HG03135 (cell line): ENCODE results near the gene AMIGO1.

Experiments
- ATAC-seq: cut with Tn5 transposase; IDR thresholded peaks from one replicate; pipeline ENCODE4 v1.9.1; 2021; ENCODE audit warnings: mild to moderate bottlenecking, moderate library complexity; ENCODE audit not compliant: unreplicated experiment

The AMIGO1 gene

GRCh38 chr1:109534307-109534858 is 24.9 kb upstream of the AMIGO1 start:
- ATAC-seq: no peak

DNA sequence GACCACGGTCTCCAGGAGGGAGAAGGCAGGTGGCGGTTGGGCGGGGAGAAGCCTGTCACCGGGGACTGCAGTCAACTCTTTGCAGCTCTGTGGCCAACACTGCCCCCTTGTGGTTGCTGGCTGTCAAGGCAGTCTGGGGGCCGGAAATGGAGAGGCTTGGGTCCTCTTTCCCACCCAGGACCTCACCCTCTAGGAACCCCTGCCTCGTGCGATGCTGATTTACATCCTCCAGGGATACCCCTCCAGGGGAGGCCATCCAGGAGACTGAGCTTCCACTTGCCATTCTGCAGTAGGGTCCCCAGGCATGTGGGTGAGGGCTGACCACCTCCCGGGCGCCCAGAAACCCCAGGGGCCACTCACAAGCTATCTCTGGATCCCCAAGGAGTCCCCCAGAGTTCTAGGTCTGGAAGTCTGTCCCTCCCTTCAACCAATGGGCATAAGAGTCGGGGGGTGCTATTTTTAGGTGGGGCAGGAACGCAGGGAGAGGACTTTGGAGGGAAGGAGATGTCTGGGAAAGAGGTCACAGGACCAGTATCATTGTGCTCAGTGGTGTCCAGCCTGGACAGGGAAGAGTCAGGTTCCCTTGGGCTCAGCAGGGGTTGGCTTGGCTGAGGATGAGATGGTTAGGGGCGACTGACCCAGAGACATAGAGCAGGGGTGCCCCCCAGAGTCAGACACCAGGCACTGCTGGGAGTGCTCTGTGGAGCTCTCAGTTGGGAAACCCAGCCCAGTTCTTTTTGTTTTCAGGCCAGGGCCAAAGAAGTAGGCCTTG is 23.0 kb upstream of the AMIGO1 start:
- peak; percentile 72 for ATAC-seq

DNA sequence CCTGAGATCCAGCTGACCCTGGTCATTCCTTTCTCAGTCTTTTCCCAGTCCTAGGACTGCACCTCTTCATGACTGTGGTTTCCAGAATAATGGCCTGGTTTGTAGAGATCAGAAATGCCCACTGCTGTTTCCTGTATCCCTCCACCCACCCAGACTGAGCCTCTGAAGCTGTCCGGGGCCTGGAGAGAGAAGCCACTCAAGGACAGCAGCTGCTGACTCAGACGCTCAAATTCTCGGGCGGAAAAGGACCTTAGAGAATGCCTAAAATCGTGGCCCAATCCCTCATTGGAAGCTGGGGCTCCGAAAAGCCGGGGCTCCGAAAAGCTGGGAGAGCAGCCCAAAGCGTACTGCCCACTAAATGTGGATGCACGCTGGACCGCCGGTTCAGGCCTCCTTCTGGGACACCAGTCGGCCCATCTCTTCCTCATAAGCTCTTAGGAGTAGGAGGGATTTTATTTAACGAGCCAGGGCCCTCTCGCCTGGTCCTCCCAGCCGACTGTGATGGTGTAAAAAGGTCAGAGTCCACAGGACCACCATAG is 22.4 kb upstream of the AMIGO1 start:
- no peak for ATAC-seq

- ATAC-seq: no peak
Observed at GRCh38 chr1:109531380-109531779, 21.9 kb upstream of the AMIGO1 start.

- no peak for ATAC-seq
Observed at GRCh38 chr1:109530457-109531087, 21.0 kb upstream of the AMIGO1 start.

DNA sequence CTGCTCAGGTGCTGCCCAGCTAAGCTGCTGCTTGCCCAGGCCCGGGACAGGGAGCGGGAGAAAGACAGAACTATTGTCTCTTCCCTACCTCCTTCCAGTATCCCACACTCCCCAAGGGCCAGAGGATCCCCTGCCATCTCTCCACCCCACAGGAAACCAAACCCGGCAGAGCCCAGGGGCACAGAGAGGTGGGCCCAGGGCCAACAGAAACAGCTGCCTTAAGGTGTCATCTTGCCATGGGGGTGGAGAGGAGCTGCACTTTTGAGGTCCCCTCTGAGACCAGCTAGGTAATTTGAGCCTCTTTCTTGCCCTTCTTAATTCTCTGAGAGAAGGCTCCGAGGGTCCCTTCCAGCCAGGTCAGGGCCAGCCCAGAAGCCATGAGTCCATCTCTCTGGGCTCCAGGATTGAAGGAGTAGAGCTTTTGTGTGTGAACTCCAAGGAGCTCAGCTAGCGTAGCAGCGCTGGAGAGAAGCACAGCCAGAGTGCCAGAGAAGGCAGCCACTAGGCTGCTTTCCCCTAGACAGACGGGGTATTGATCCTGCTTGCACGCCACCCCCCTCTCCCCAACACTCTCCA is 20.4 kb upstream of the AMIGO1 start:
- ATAC-seq: no peak

GRCh38 chr1:109528712-109529111 is 19.2 kb upstream of the AMIGO1 start:
- no peak for ATAC-seq

- no peak for ATAC-seq
Observed at GRCh38 chr1:109527846-109528695, 18.5 kb upstream of the AMIGO1 start.

DNA sequence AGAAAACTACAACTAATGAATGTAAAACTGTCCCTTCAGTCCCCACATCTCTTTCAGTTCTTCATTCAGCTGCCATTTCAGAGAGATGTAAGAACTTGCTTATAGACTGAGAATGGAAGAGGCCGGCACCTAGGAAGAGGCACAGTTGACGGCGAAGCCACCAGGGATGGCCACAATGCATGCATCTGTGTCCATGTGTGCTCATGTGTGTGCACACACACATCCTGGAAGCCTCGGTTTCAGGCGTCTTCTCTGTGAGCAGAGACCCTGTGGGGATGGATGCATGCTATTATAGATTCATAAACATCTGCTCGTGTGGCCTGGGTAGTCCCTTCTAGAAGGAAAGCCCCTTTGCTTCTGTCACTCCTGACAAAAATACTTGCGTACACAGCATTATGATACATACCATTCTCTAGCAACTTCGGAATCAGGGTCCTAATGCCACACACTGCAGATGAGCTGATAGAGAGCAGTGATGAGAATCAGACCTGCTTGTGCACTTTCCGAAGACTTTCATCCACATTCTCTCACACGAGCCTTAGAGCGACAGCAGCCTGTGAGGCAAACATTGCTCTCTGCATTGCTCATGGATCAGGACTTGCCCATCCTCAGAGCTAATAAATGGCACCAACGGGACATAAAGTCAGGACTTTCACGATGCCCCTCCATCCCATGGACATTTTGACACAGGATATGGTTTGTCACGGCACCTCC is 17.7 kb upstream of the AMIGO1 start:
- peak; percentile 52 for ATAC-seq

DNA sequence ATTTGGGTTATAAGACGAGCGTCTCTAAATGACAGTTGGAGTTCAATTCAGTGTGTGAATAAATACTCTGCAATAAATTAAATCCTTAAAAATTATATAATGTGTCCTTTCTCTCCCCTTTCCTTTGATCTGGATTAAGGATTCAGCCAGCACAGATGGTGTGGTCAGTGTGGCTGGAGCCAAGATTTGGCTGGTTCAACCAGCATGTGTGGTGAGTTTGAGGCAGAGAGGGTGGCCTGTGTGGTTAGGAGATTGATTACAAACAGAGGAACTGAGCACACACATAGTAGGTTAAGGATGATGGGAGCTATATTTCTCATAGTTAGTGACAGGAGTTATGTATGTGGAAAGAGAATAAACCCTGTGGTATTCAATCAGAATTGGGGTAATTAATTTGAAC is 14.2 kb upstream of the AMIGO1 start:
- ATAC-seq: no peak

- no peak for ATAC-seq
Observed at GRCh38 chr1:109522026-109522425, 12.5 kb upstream of the AMIGO1 start.

DNA sequence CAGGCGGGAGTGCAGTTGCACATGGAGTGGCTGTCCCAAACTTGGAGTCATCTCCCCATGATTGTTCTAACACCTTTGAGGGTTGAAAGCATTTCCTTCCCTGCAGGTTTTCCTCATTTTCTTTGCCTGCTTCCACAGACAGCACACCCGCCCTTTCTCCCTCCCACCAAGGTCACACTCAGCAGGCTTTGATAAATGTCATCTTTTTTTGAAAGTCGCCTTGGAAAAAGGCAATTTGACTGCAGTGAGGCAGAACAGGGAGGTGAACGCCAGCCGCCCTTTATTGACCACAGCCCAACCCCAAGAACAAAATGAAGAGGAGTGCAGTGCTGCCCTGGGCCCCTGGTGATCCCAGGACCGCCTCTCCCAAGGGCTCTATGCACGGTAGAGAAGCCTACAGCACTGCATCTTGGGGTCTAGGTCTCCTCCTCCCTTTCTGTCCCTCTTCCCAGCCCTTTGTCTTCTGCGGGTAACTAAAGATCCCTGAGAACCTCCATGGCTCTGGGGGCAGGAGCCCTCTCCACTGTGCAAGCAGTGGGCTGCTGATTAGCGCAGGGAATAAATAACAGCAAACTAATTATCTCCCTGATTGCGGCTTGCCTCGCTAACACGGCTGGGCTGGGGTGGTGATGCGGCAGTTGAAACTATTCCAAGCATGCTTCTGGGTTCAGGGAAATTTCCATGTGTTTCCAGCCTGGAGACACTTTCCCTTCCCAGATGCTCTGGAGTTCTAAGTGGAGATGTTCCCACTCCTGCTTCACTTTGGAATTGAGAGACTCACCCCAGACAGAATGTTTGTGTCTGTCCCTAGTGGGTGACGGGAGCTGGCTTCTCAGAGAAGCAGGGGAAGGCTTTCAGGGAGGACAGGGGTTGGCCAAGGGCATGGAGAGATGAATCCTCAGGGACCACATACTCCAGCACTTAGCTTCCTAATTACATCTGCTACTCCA is 11.8 kb upstream of the AMIGO1 start:
- ATAC-seq: no peak

GRCh38 chr1:109517337-109517736 is 7.8 kb upstream of the AMIGO1 start:
- ATAC-seq: no peak

DNA sequence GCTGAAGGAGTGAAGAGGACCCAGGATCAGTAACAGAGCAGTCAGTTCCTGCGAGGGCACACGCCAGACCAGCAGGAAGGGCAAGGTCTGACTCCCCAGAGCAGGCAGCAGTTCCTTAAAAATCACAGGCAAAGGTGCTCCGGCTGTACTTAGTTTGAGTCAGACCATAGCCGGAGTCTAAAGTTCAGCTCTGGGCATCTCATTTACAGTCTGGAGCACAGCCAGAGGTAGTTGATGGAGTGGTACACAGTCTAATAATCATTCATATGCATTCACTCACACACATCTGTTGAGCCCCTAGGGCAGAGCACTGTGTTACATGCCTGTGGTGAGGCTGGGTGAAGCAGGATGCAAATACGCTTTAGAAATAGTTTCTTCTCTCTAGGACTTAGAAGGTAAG is 7.3 kb upstream of the AMIGO1 start:
- no peak for ATAC-seq

- no peak for ATAC-seq
Observed at GRCh38 chr1:109514846-109515245, 5.3 kb upstream of the AMIGO1 start.

DNA sequence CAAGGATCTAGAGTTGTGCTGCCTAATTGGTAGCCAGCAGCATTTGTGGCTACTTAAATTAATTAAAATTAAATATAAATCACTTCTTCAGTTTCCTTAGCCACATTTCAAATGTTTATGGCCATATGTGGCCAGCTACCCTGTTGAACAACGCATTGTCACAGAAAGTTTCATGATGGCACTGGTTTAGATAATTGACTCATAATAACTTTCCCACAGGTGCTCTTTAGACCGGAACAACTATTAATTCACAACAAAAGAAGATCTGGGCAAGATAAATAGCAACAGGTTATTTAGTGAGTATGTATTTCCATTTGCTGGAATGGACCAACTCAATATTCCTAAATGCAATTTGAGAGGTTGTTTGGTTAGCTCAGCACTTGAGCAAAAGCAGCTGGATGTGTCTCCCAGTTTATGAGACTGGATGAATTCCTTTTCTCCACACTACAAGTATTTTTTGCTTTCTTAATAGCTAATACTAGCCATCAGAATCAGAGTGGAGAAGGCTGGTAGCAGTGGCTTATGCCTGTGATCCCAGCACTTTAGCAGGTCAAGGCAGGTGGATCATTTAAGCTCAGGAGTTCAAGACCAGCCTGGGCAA is 3.7 kb upstream of the AMIGO1 start:
- no peak for ATAC-seq

- no peak for ATAC-seq
Observed at GRCh38 chr1:109508873-109509175, 703 bp downstream of the AMIGO1 start.

- no peak for ATAC-seq
Observed at GRCh38 chr1:109508001-109508872, 1.3 kb downstream of the AMIGO1 start.
